Gastrocnemius medialis (tissue), 4 donors: ENCODE measurements around the gene HDAC5. TPM values are rescaled to one million over a fixed set of nuclear protein-coding genes. Genes with fewer than 3 reads are reported as not detected.
"Not testable (repeated sequence)": the region's sequence is repeated elsewhere in the genome, so short reads cannot be mapped to it uniquely, and the experiment has no call there.

ENCODE experiments used
- ATAC-seq, 2 donors: fragments of 150-250 bp; one replicate each; pipeline ENCODE4 v1.9.1; 2016
- DNase-seq, 2 donors: peaks; one replicate each; pipeline ENCODE4 v3.0.0-alpha.2; 2019
- H3K27ac ChIP-seq, 4 donors: fragments of 200-600 bp; sonication (generic); 1 replicate in 1 of 4; 2 replicates in 3 of 4; pipeline ENCODE4 v1.5.1; 2016 to 2018; ENCODE audit warnings: mild to moderate bottlenecking in 2 of 4, moderate library complexity in 1 of 4
- H3K27me3 ChIP-seq, 3 donors: fragments of 200-600 bp; sonication (generic) in 2 of 3; 1 replicate in 1 of 3; 2 replicates in 2 of 3; pipeline versions ENCODE4 v1.5.1 to v1.6.0; 2016 to 2019; ENCODE audit warnings: mild to moderate bottlenecking in 1 of 3, moderate library complexity in 1 of 3
- H3K36me3 ChIP-seq, 2 donors: fragments of 200-600 bp; sonication (generic) in 1 of 2; one replicate each; pipeline ENCODE4 v1.5.1; 2017 to 2018
- H3K4me1 ChIP-seq, 2 donors: fragments of 200-600 bp; sonication (generic) in 1 of 2; one replicate each; pipeline ENCODE4 v1.5.1; 2016 to 2017; ENCODE audit warnings: mild to moderate bottlenecking in 2 of 2
- H3K4me3 ChIP-seq, 4 donors: fragments of 200-600 bp; sonication (generic) in 3 of 4; 1 replicate in 1 of 4; 2 replicates in 3 of 4; pipeline ENCODE4 v1.5.1; 2016 to 2019; ENCODE audit warnings: mild to moderate bottlenecking in 2 of 4
- H3K9me3 ChIP-seq, 3 donors: fragments of 200-600 bp; sonication (generic) in 2 of 3; 1 replicate in 1 of 3; 2 replicates in 2 of 3; pipeline ENCODE4 v1.5.1; 2016 to 2019
- CTCF ChIP-seq, 5 experiments: fragments of 450-650 bp in 3 of 5; fragments of 200-600 bp in 2 of 5; sonication (generic) in 2 of 5; IDR thresholded peaks in 4 of 5; conservative IDR thresholded peaks in 1 of 5; 1 replicate in 4 of 5; 2 replicates in 1 of 5; pipeline ENCODE4 v1.5.1; 2016 to 2019; ENCODE audit warnings: antibody characterized with exemption in 5 of 5, mild to moderate bottlenecking in 3 of 5, moderate library complexity in 3 of 5
- POLR2A ChIP-seq, 2 donors: fragments of 450-650 bp; IDR thresholded peaks; one replicate each; pipeline ENCODE4 v1.6.1; 2017; ENCODE audit warnings: antibody characterized with exemption in 2 of 2, mild to moderate bottlenecking in 2 of 2, moderate library complexity in 2 of 2
- in situ Hi-C, 4 donors: fragments of 200-750 bp; cut with MboI; loops; one replicate each; pipeline versions ENCODE4 v1.15.0 to v1.8.0; 2017; ENCODE audit warnings: low sequenced_read_pairs in 4 of 4
- intact Hi-C: fragments of 100-400 bp; cut with DNase I; formaldehyde crosslinking; loops from one replicate; pipeline ENCODE4 v1.15.1; 2023; ENCODE audit warnings: low total_unique reads
- total RNA-seq, 4 donors: library from RNA; depleted of rRNA; stranded (reverse); fragments of >200 nt; gene quantifications; one replicate each; pipeline versions ENCODE4 v1.1.0 to v1.2.3, GENCODE V29; 2016

Gene HDAC5
- total RNA-seq, 4 donors from 2014 or later = 36.5 to 301 (median 88.0) TPM

- no peak for DNase-seq
- ATAC-seq = peak; percentile 40 to 48
- in situ Hi-C loops = loop anchor here in 1 of 4 donors (10.0 kb wide), 1 partner anchor 180 kb away; the partner anchor contains the start of gene SLC25A39
These were observed 21.7 kb upstream of the HDAC5 start for GRCh38 chr17:44144966-44145739.

GRCh38 chr17:44143921-44144320 is 20.5 kb upstream of the HDAC5 start:
- H3K4me3 ChIP-seq, DNase-seq, H3K9me3 ChIP-seq, H3K27me3 ChIP-seq, H3K27ac ChIP-seq, H3K36me3 ChIP-seq, ATAC-seq: not testable (repeated sequence)
- in situ Hi-C loops = loop anchor here in 1 of 4 donors (10.0 kb wide), 1 partner anchor 181 kb away; the partner anchor contains the start of gene SLC25A39
- intact Hi-C loops = loop anchor here (2.0 kb wide), 1 partner anchor 179 kb away; no protein-coding TSS in a partner anchor
- peaks cover 30 to 40% of the 10 kb centered on the region in 2 donors for H3K4me1 ChIP-seq

More at GRCh38 chr17:44144966-44145739, 21.7 kb upstream of the HDAC5 start:
- intact Hi-C loops = no loop called here
- TF ChIP-seq CTCF (IDR thresholded peaks at IDR 0.05 in 4 of 5, conservative IDR thresholded peaks at IDR 0.05 in 1 of 5) (no peak), POLR2A (IDR thresholded peaks at IDR 0.05) (no peak)
- Histone ChIP-seq H3K4me1 (peaks cover 30 to 40% of the 10 kb centered on the region in 2 donors), H3K27me3 (no peaks in the 10 kb centered on the region), H3K36me3 (no peaks in the 10 kb centered on the region), H3K27ac (peak overlapping the region; percentile 54 to 79 (median 74)), H3K9me3 (no peaks in the 10 kb centered on the region), H3K4me3 (no peak overlapping the region)

GRCh38 chr17:44137891-44138709 is 14.7 kb upstream of the HDAC5 start:
- Histone ChIP-seq H3K27ac (no peak overlapping the region), H3K4me1 (peaks cover 3 to 8% of the 10 kb centered on the region in 2 donors), H3K36me3 (no peaks in the 10 kb centered on the region), H3K27me3 (no peaks in the 10 kb centered on the region), H3K4me3 (no peak overlapping the region), H3K9me3 (no peaks in the 10 kb centered on the region)
- ATAC-seq (peak; percentile 45 to 58), DNase-seq (peak; percentile 49 to 74)
- TF ChIP-seq POLR2A (IDR thresholded peaks at IDR 0.05) = peak in 1 of 2 donors; percentile 18
- TF ChIP-seq CTCF (IDR thresholded peaks at IDR 0.05 in 4 of 5, conservative IDR thresholded peaks at IDR 0.05 in 1 of 5) = no peak
- intact Hi-C loops (no loop called here), in situ Hi-C loops (no loop called here)

GRCh38 chr17:44134752-44135568 is 11.5 kb upstream of the HDAC5 start:
- Histone ChIP-seq H3K4me3 (no peak overlapping the region), H3K36me3 (no peaks in the 10 kb centered on the region), H3K4me1 (no peaks in the 10 kb centered on the region), H3K9me3 (no peaks in the 10 kb centered on the region), H3K27ac (no peak overlapping the region), H3K27me3 (no peaks in the 10 kb centered on the region)
- TF ChIP-seq POLR2A (IDR thresholded peaks at IDR 0.05) = no peak
- no peak for TF ChIP-seq CTCF (IDR thresholded peaks at IDR 0.05 in 4 of 5, conservative IDR thresholded peaks at IDR 0.05 in 1 of 5)
- no peak for ATAC-seq
- no peak for DNase-seq
- intact Hi-C loops = no loop called here
- in situ Hi-C loops = no loop called here
